Skeletal muscle tissue (tissue), 4 donors: ENCODE measurements around the gene TSPAN9. TPM values are rescaled to one million over a fixed set of nuclear protein-coding genes. Genes with fewer than 3 reads are reported as not detected.

Experiments
- H3K27ac ChIP-seq: one replicate; pipeline ENCODE4 v1.7.0; 2013; ENCODE audit warnings: mild to moderate bottlenecking, low read depth, low read length, inconsistent platforms
- H3K27me3 ChIP-seq, 3 donors: one replicate each; pipeline ENCODE4 v1.7.0; 2013; ENCODE audit warnings: low read length in 3 of 3; ENCODE audit not compliant: control insufficient read depth in 3 of 3, insufficient read depth in 3 of 3
- H3K36me3 ChIP-seq, 3 donors: one replicate each; pipeline ENCODE4 v1.7.0; 2013; ENCODE audit warnings: low read length in 3 of 3; ENCODE audit not compliant: control insufficient read depth in 3 of 3, insufficient read depth in 3 of 3
- H3K4me1 ChIP-seq, 3 donors: one replicate each; pipeline ENCODE4 v1.7.0; 2013; ENCODE audit warnings: low read length in 3 of 3, mild to moderate bottlenecking in 3 of 3; ENCODE audit not compliant: control insufficient read depth in 3 of 3, insufficient read depth in 3 of 3
- H3K4me3 ChIP-seq, 3 donors: one replicate each; pipeline ENCODE4 v1.7.0; 2013; ENCODE audit warnings: low read length in 3 of 3
- H3K9ac ChIP-seq, 3 donors: one replicate each; pipeline ENCODE4 v1.7.0; 2013; ENCODE audit warnings: low read length in 3 of 3, mild to moderate bottlenecking in 3 of 3, moderate library complexity in 2 of 3, low read depth in 1 of 3
- H3K9me3 ChIP-seq, 3 donors: one replicate each; pipeline ENCODE4 v1.7.0; 2013; ENCODE audit warnings: low read length in 3 of 3; ENCODE audit not compliant: control insufficient read depth in 3 of 3
- total RNA-seq: library from RNA; depleted of rRNA; stranded (reverse); fragments of >200 nt; gene quantifications from one replicate; pipeline ENCODE4 v1.2.3, GENCODE V29; 2014
- donor health status: Osteomylitis.

TSPAN9 gene
- total RNA-seq, 1 donor from 2014 or later, result 66.3 TPM

GRCh38 chr12:3042826-3043225 is 34.4 kb upstream of the TSPAN9 start:
- Histone ChIP-seq H3K27ac (no peak overlapping the region), H3K27me3 (no peaks in the 10 kb centered on the region), H3K4me3 (no peak overlapping the region), H3K36me3 (peaks cover 24 to 34% (median 32%) of the 10 kb centered on the region in 3 donors), H3K4me1 (peaks cover 32 to 60% (median 42%) of the 10 kb centered on the region in 3 donors), H3K9ac (peak overlapping the region in 1 of 3 donors; percentile 41), H3K9me3 (no peaks in the 10 kb centered on the region)

GRCh38 chr12:3043406-3043805 is 33.8 kb upstream of the TSPAN9 start:
- Histone ChIP-seq H3K27me3 (no peaks in the 10 kb centered on the region), H3K9ac (peak overlapping the region in 2 of 3 donors; percentile 10 to 20), H3K9me3 (no peaks in the 10 kb centered on the region), H3K27ac (no peak overlapping the region), H3K4me3 (no peak overlapping the region), H3K4me1 (peaks cover 34 to 64% (median 46%) of the 10 kb centered on the region in 3 donors), H3K36me3 (peaks cover 18 to 28% (median 26%) of the 10 kb centered on the region in 3 donors)

- Histone ChIP-seq H3K4me1 (peaks cover 34 to 71% (median 48%) of the 10 kb centered on the region in 3 donors), H3K36me3 (peaks cover 15 to 21% (median 18%) of the 10 kb centered on the region in 3 donors), H3K9ac (peak overlapping the region in 1 of 3 donors; percentile 25), H3K27ac (no peak overlapping the region), H3K9me3 (no peaks in the 10 kb centered on the region), H3K4me3 (no peak overlapping the region), H3K27me3 (no peaks in the 10 kb centered on the region)
Measured at GRCh38 chr12:3044141-3044630, 33.0 kb upstream of the TSPAN9 start.

- H3K27me3 ChIP-seq, result no peaks in the 10 kb centered on the region
- peaks cover 5 to 11% (median 7%) of the 10 kb centered on the region in 3 donors for H3K36me3 ChIP-seq
- peak overlapping the region; percentile 38 for H3K27ac ChIP-seq
- H3K9ac ChIP-seq, result no peak overlapping the region
- peaks cover 38 to 83% (median 57%) of the 10 kb centered on the region in 3 donors for H3K4me1 ChIP-seq
- H3K4me3 ChIP-seq, result no peak overlapping the region
- no peaks in the 10 kb centered on the region for H3K9me3 ChIP-seq
Measured at GRCh38 chr12:3045494-3045893, 31.7 kb upstream of the TSPAN9 start.

- H3K4me3 ChIP-seq, result no peak overlapping the region
- peaks cover 38 to 82% (median 57%) of the 10 kb centered on the region in 3 donors for H3K4me1 ChIP-seq
- H3K27me3 ChIP-seq, result no peaks in the 10 kb centered on the region
- H3K27ac ChIP-seq, result peak overlapping the region; percentile 46
- no peaks in the 10 kb centered on the region for H3K9me3 ChIP-seq
- H3K36me3 ChIP-seq, result peaks cover 0 to 6% (median 2%) of the 10 kb centered on the region in 3 donors
- H3K9ac ChIP-seq, result peak overlapping the region in 2 of 3 donors; percentile 43 to 58
Measured at GRCh38 chr12:3045989-3046388, 31.2 kb upstream of the TSPAN9 start.

GRCh38 chr12:3046441-3047200 is 30.6 kb upstream of the TSPAN9 start:
- no peaks in the 10 kb centered on the region for H3K27me3 ChIP-seq
- no peaks in the 10 kb centered on the region for H3K9me3 ChIP-seq
- H3K4me1 ChIP-seq, result peaks cover 35 to 76% (median 53%) of the 10 kb centered on the region in 3 donors
- peaks cover 0 to 5% (median 2%) of the 10 kb centered on the region in 3 donors for H3K36me3 ChIP-seq
- H3K4me3 ChIP-seq, result peak overlapping the region in 1 of 3 donors; percentile 0
- H3K27ac ChIP-seq, result peak overlapping the region; percentile 71
- peak overlapping the region in 2 of 3 donors; percentile 43 to 58 for H3K9ac ChIP-seq

- no peaks in the 10 kb centered on the region for H3K9me3 ChIP-seq
- H3K27me3 ChIP-seq, result no peaks in the 10 kb centered on the region
- H3K9ac ChIP-seq, result no peak overlapping the region
- peaks cover 22 to 63% (median 39%) of the 10 kb centered on the region in 3 donors for H3K4me1 ChIP-seq
- H3K27ac ChIP-seq, result no peak overlapping the region
- H3K36me3 ChIP-seq, result peaks cover 0 to 4% (median 3%) of the 10 kb centered on the region in 3 donors
- H3K4me3 ChIP-seq, result no peak overlapping the region
Measured at GRCh38 chr12:3047961-3048360, 29.2 kb upstream of the TSPAN9 start.

- H3K27me3 ChIP-seq, result no peaks in the 10 kb centered on the region
- peaks cover 0 to 4% (median 3%) of the 10 kb centered on the region in 3 donors for H3K36me3 ChIP-seq
- no peak overlapping the region for H3K4me3 ChIP-seq
- H3K4me1 ChIP-seq, result peaks cover 19 to 57% (median 34%) of the 10 kb centered on the region in 3 donors
- no peak overlapping the region for H3K27ac ChIP-seq
- no peak overlapping the region for H3K9ac ChIP-seq
- H3K9me3 ChIP-seq, result no peaks in the 10 kb centered on the region
Measured at GRCh38 chr12:3048540-3048939, 28.6 kb upstream of the TSPAN9 start.

GRCh38 chr12:3049176-3049575 is 28.0 kb upstream of the TSPAN9 start:
- Histone ChIP-seq H3K27me3 (no peaks in the 10 kb centered on the region), H3K27ac (peak overlapping the region; percentile 47), H3K9me3 (no peaks in the 10 kb centered on the region), H3K4me3 (no peak overlapping the region), H3K36me3 (peaks cover 0 to 4% (median 0%) of the 10 kb centered on the region in 3 donors), H3K9ac (no peak overlapping the region), H3K4me1 (peaks cover 15 to 50% (median 31%) of the 10 kb centered on the region in 3 donors)
